A549 (cell line): ENCODE results near the gene KCNC2. TPM values are rescaled to one million over a fixed set of nuclear protein-coding genes. Genes with fewer than 3 reads are reported as not detected.

Experiments used
- ATAC-seq, 2 experiments: fragments of 200-7000 bp in 1 of 2; fragments of >200 bp in 1 of 2; cut with Nextera tagmentation in 1 of 2; cut with Tn5 transposase in 1 of 2; 3 replicates each; pipeline versions ENCODE4 v1.8.0 to v1.9.1; 2018 to 2020; ENCODE audit warnings: mild to moderate bottlenecking in 1 of 2, moderate library complexity in 1 of 2
- CTCF ChIA-PET: fragments of 300-600 bp; sonication (Branson Sonifier 250); formaldehyde crosslinking; extraction: SDS; loops from one replicate; lab custom pipeline; 2021; ENCODE audit warnings: antibody characterized with exemption, inconsistent platforms; lab: Yijun Ruan, JAX
- POLR2A ChIA-PET: fragments of 350-600 bp; formaldehyde crosslinking; extraction: SDS; loops from one replicate; lab custom pipeline; 2021; ENCODE audit warnings: antibody characterized with exemption, inconsistent platforms; lab: Yijun Ruan, JAX
- DNase-seq, 2 experiments: peaks; one replicate each; pipeline versions ENCODE4 v3.0.0 to v3.0.0-alpha.2; 2011 to 2016; ENCODE audit warnings: low read depth in 1 of 2, low spot score in 1 of 2
- FAIRE-seq: peaks from 2 replicates; lab custom pipeline; 2011; peaks lifted over from hg19 to GRCh38; lab: Jason Lieb, UNC
- H3K27ac ChIP-seq, 2 experiments: fragments of >200 bp; sonication (Bioruptor Twin); formaldehyde crosslinking; 3 replicates each; pipeline ENCODE4 v1.5.1; 2016 to 2017
- H3K4me1 ChIP-seq: fragments of >200 bp; sonication (Bioruptor Twin); formaldehyde crosslinking; 3 replicates; pipeline ENCODE4 v1.6.1; 2016
- H3K4me2 ChIP-seq: fragments of >200 bp; sonication (Bioruptor Twin); formaldehyde crosslinking; 3 replicates; pipeline ENCODE4 v1.6.1; 2016
- H3K4me3 ChIP-seq: fragments of >200 bp; sonication (Bioruptor Twin); formaldehyde crosslinking; 3 replicates; pipeline ENCODE4 v1.5.1; 2016
- H3K9me3 ChIP-seq: fragments of >200 bp; sonication (Bioruptor Twin); formaldehyde crosslinking; 3 replicates; pipeline ENCODE4 v1.6.1; 2016
- CBX2 ChIP-seq: fragments of 200-600 bp; sonication (generic); IDR thresholded peaks from 2 replicates; pipeline ENCODE4 v1.6.1; 2016; ENCODE audit warnings: low read depth, mild to moderate bottlenecking, borderline replicate concordance
- CEBPB ChIP-seq, 2 experiments: fragments of >200 bp in 1 of 2; sonication (Bioruptor Twin) in 1 of 2; formaldehyde crosslinking in 1 of 2; IDR thresholded peaks; 2 replicates each; pipeline ENCODE4 v1.6.1; 2012 to 2016
- CHD2 ChIP-seq: fragments of 150-350 bp; IDR thresholded peaks from 2 replicates; pipeline ENCODE4 v1.6.1; 2014; ENCODE audit warnings: low read length; ENCODE audit not compliant: partially characterized antibody
- E2F6 ChIP-seq: IDR thresholded peaks from 2 replicates; pipeline ENCODE4 v1.6.1; 2012; ENCODE audit warnings: low read depth, borderline replicate concordance
- ELK1 ChIP-seq: fragments of 150-350 bp; IDR thresholded peaks from 2 replicates; pipeline ENCODE4 v1.6.1; 2014; ENCODE audit warnings: low read depth, mild to moderate bottlenecking, low read length
- FOSB ChIP-seq: fragments of 250-450 bp; sonication (Bioruptor Pico); IDR thresholded peaks from 2 replicates; pipeline ENCODE4 v1.5.0; 2020; ENCODE audit warnings: mild to moderate bottlenecking, moderate library complexity
- FOSL2 ChIP-seq, 2 experiments: fragments of 450-650 bp in 1 of 2; fragments of >200 bp in 1 of 2; sonication (Bioruptor Twin) in 1 of 2; formaldehyde crosslinking; IDR thresholded peaks; 2 replicates each; pipeline versions ENCODE4 v1.5.0 to v1.6.1; 2016 to 2020; ENCODE audit warnings: mild to moderate bottlenecking in 1 of 2, moderate library complexity in 1 of 2
- FOXS1 ChIP-seq: fragments of 250-450 bp; sonication (Bioruptor Pico); IDR thresholded peaks from 2 replicates; pipeline ENCODE4 v1.5.0; 2020; ENCODE audit warnings: mild to moderate bottlenecking, moderate library complexity
- GATA3 ChIP-seq: IDR thresholded peaks from 2 replicates; pipeline ENCODE4 v1.6.1; 2012; ENCODE audit warnings: borderline replicate concordance
- HDAC2 ChIP-seq: fragments of 200-600 bp; sonication (generic); IDR thresholded peaks from 2 replicates; pipeline ENCODE4 v1.6.1; 2016
- HOXB13 ChIP-seq: fragments of 250-450 bp; sonication (Bioruptor Pico); IDR thresholded peaks from 2 replicates; pipeline ENCODE4 v1.5.0; 2020; ENCODE audit warnings: low read depth, mild to moderate bottlenecking, moderate library complexity
- JUN ChIP-seq, 2 experiments: fragments of >200 bp; sonication (Bioruptor Twin); formaldehyde crosslinking; IDR thresholded peaks; 2 replicates in 1 of 2; 3 replicates in 1 of 2; pipeline ENCODE4 v1.6.1; 2016 to 2017
- JUNB ChIP-seq: fragments of >200 bp; sonication (Bioruptor Twin); formaldehyde crosslinking; IDR thresholded peaks from 2 replicates; pipeline ENCODE4 v1.6.1; 2016
- KDM5A ChIP-seq: fragments of 200-600 bp; sonication (generic); IDR thresholded peaks from 2 replicates; pipeline ENCODE4 v1.6.1; 2016; ENCODE audit warnings: antibody characterized with exemption, mild to moderate bottlenecking
- MAZ ChIP-seq: fragments of 150-350 bp; IDR thresholded peaks from 2 replicates; pipeline ENCODE4 v1.6.1; 2014; ENCODE audit warnings: antibody characterized with exemption, low read depth, low read length, borderline replicate concordance
- NR3C1 ChIP-seq: fragments of >200 bp; sonication (Bioruptor Twin); formaldehyde crosslinking; IDR thresholded peaks from 3 replicates; pipeline ENCODE4 v1.6.1; 2017
- PHF8 ChIP-seq: fragments of 200-600 bp; sonication (generic); IDR thresholded peaks from 2 replicates; pipeline ENCODE4 v1.6.1; 2016; ENCODE audit warnings: low read depth, mild to moderate bottlenecking, antibody characterized with exemption, moderate library complexity, borderline replicate concordance
- RNF2 ChIP-seq: fragments of 200-600 bp; sonication (generic); IDR thresholded peaks from 2 replicates; pipeline ENCODE4 v1.6.1; 2016; ENCODE audit warnings: low read depth, mild to moderate bottlenecking, antibody characterized with exemption, moderate library complexity, borderline replicate concordance
- TP53 ChIP-seq: fragments of 250-450 bp; sonication (Bioruptor Pico); IDR thresholded peaks from 2 replicates; pipeline ENCODE4 v1.5.0; 2021; ENCODE audit warnings: mild to moderate bottlenecking, moderate library complexity
- USF2 ChIP-seq: fragments of 450-650 bp; IDR thresholded peaks from 2 replicates; pipeline ENCODE4 v1.6.1; 2014; ENCODE audit warnings: antibody characterized with exemption
- ZC3H11A ChIP-seq: fragments of 450-650 bp; IDR thresholded peaks from 2 replicates; pipeline ENCODE4 v1.6.1; 2014; ENCODE audit warnings: antibody characterized with exemption, mild to moderate bottlenecking
- ZFP36 ChIP-seq: fragments of 450-650 bp; IDR thresholded peaks from 2 replicates; pipeline ENCODE4 v1.6.1; 2014; ENCODE audit warnings: borderline replicate concordance; ENCODE audit not compliant: partially characterized antibody
- ZNF302 ChIP-seq: fragments of 250-450 bp; sonication (Bioruptor Pico); IDR thresholded peaks from 2 replicates; pipeline ENCODE4 v1.9.0; 2021; ENCODE audit warnings: inconsistent platforms, mild to moderate bottlenecking, moderate library complexity
- WGBS: methylation state at CpG from one replicate; pipeline ENCODE4 v1.1.6; 2017; ENCODE audit errors: missing lambda C conversion rate; 5-methylcytosine and 5-hydroxymethylcytosine counted together
- polyA plus RNA-seq, 4 experiments: library from polyadenylated mRNA; depleted of rRNA in 3 of 4; stranded (reverse); fragments of >200 nt; fragmentation: RNase III in 1 of 4; extraction: RNeasy Plus Mini Kit Qiagen cat#74134 plus additional on column Dnase treatment in 1 of 4; gene quantifications; 2 replicates in 3 of 4; 3 replicates in 1 of 4; pipeline ENCODE4 v1.2.3, GENCODE V29; 2011 to 2017

Gene KCNC2
- polyA plus RNA-seq, 2 of the 4 experiments (the other 2 are of a cell fraction): not detected

GRCh38 chr12:75086091-75087038 lies 123.3 kb downstream of the KCNC2 start:
- ChIA-PET CTCF (no interaction called here), POLR2A (no interaction called here)
- no peak for ATAC-seq
- DNase-seq: no peak
- TF ChIP-seq HOXB13 (no peak), E2F6 (no peak), TP53 (CRISPR knock-in tag) (no peak), ZC3H11A (no peak), FOXS1 (CRISPR knock-in tag) (no peak), PHF8 (no peak), GATA3 (no peak), JUNB (no peak), JUN (IDR thresholded peaks at IDR 0.05) (no peak), USF2 (no peak), RNF2 (no peak), HDAC2 (no peak), FOSB (no peak), ZNF302 (CRISPR knock-in tag) (no peak), ZFP36 (no peak), CBX2 (no peak), ELK1 (no peak), CHD2 (no peak)
- Histone ChIP-seq H3K9me3 (no peaks in the 10 kb centered on the region), H3K27ac (no peak overlapping the region), H3K4me2 (no peak overlapping the region), H3K4me1 (no peaks in the 10 kb centered on the region), H3K4me3 (no peak overlapping the region)
- 46% methylated on average over 2 of the region's 2 CpGs for WGBS
- FAIRE-seq: no peak

- Histone ChIP-seq H3K9me3 (no peaks in the 10 kb centered on the region), H3K4me2 (no peak overlapping the region), H3K4me1 (no peaks in the 10 kb centered on the region), H3K27ac (no peak overlapping the region), H3K4me3 (no peak overlapping the region)
- TF ChIP-seq CEBPB (IDR thresholded peaks at IDR 0.05) (no peak), ZNF302 (CRISPR knock-in tag) (no peak)
- WGBS: 16% methylated on average over 2 of the region's 2 CpGs
- ChIA-PET CTCF (no interaction called here), POLR2A (no interaction called here)
- ATAC-seq (no peak), DNase-seq (no peak), FAIRE-seq (no peak)
Observed at GRCh38 chr12:75081305-75081704, 128.3 kb downstream of the KCNC2 start.

GRCh38 chr12:75080582-75080981 lies 129.1 kb downstream of the KCNC2 start:
- Histone ChIP-seq H3K27ac (no peak overlapping the region), H3K4me2 (no peak overlapping the region), H3K4me3 (no peak overlapping the region), H3K4me1 (no peaks in the 10 kb centered on the region), H3K9me3 (no peaks in the 10 kb centered on the region)
- ATAC-seq: no peak
- no peak for FAIRE-seq
- WGBS: 51% methylated on average over 4 of the region's 4 CpGs
- no peak for TF ChIP-seq KDM5A
- no peak for TF ChIP-seq MAZ
- no peak for TF ChIP-seq ELK1
- no peak for TF ChIP-seq FOSL2 (IDR thresholded peaks at IDR 0.05)
- TF ChIP-seq FOSL2 (CRISPR knock-in tag; IDR thresholded peaks at IDR 0.05): no peak
- TF ChIP-seq NR3C1: no peak
- TF ChIP-seq CHD2: no peak
- DNase-seq: no peak
- POLR2A ChIA-PET: no interaction called here
- CTCF ChIA-PET: no interaction called here
